ENCODE data around the gene RASSF3. TPM values are rescaled to one million over a fixed set of nuclear protein-coding genes. Genes with fewer than 3 reads are reported as not detected.

Gene RASSF3
- total and polyA plus RNA-seq, 4 donors, result 9.4 to 18.7 (median 10.9) TPM

DNA sequence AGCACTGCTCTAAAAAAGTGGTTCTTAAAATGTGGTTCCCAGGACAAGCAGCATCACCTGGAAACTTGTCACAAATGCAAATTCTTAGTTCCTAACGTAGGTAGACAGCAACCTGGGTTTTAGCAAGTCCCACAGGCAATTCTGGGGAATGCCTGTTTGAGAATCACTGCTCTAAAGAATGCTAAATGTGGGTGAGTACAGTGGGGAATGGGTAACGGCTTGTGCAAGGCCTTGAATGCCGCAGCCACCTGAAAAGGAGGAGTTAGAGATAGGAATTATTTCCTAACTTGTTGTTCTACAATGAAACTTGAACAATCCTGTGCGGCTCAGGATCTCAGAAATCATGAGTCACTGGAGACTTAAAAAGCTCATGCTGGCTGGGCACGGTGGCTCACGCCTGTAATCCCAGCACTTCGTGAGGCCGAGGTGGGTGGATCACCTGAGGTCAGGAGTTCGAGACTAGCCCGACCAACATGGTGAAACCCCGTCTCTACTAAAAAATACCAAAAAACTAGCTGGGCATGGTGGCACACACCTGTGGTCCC, 114.0 kb downstream of the RASSF3 start:
- no peaks in the 10 kb centered on the region for H3K27me3 ChIP-seq (ENCODE audit: control insufficient read depth, insufficient read depth, low read length)
- H3K27ac ChIP-seq (ENCODE audit: low read depth, low read length), result no peak overlapping the region
- peaks cover 18% of the 10 kb centered on the region for H3K36me3 ChIP-seq (ENCODE audit: control insufficient read depth, insufficient read depth, low read length)
- no peaks in the 10 kb centered on the region for H3K9me3 ChIP-seq (ENCODE audit: control insufficient read depth, insufficient read depth, low read length)
- no peak for DNase-seq (ENCODE audit: low read depth in 4 of 6, low spot score in 6 of 6)
- no peak overlapping the region for H3K4me3 ChIP-seq (ENCODE audit: low read depth, low read length)
- no peaks in the 10 kb centered on the region for H3K4me1 ChIP-seq (ENCODE audit: control insufficient read depth, insufficient read depth, low read length)
- 95% methylated on average over 8 of the region's 11 CpGs for WGBS (ENCODE audit: insufficient coverage)

GRCh38 chr12:64729909-64730587, 119.8 kb downstream of the RASSF3 start:
- Histone ChIP-seq H3K27me3 (ENCODE audit: control insufficient read depth, insufficient read depth, low read length) (no peaks in the 10 kb centered on the region), H3K36me3 (ENCODE audit: control insufficient read depth, insufficient read depth, low read length) (peaks cover 19% of the 10 kb centered on the region), H3K4me1 (ENCODE audit: control insufficient read depth, insufficient read depth, low read length) (no peaks in the 10 kb centered on the region), H3K9me3 (ENCODE audit: control insufficient read depth, insufficient read depth, low read length) (no peaks in the 10 kb centered on the region), H3K27ac (ENCODE audit: low read depth, low read length) (no peak overlapping the region), H3K4me3 (ENCODE audit: low read depth, low read length) (no peak overlapping the region)
- no peak for DNase-seq (ENCODE audit: low read depth in 4 of 6, low spot score in 6 of 6)
- no CpG with 5 or more reads among the region's 2 CpGs for WGBS (ENCODE audit: insufficient coverage)

DNA sequence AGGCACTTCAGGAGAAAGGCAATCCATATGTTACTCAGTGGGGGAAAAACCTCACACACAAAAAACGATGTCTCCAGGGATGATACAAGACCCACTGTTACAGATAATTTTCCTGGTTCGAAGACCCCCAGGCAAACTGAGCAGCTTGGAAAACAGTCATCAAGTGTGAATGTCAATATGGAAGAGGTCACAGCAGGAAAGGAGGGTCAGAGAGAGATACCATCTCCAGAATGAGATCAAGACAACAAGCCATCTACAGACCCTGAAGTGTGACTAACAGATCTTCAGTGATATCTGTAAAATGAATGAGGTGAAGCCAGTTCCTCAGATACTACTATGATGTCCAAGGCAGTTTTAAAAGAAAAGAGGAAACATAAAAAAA, 120.3 kb downstream of the RASSF3 start:
- Histone ChIP-seq H3K4me1 (ENCODE audit: control insufficient read depth, insufficient read depth, low read length) (no peaks in the 10 kb centered on the region), H3K36me3 (ENCODE audit: control insufficient read depth, insufficient read depth, low read length) (peaks cover 20% of the 10 kb centered on the region), H3K27ac (ENCODE audit: low read depth, low read length) (no peak overlapping the region), H3K4me3 (ENCODE audit: low read depth, low read length) (no peak overlapping the region), H3K27me3 (ENCODE audit: control insufficient read depth, insufficient read depth, low read length) (no peaks in the 10 kb centered on the region), H3K9me3 (ENCODE audit: control insufficient read depth, insufficient read depth, low read length) (no peaks in the 10 kb centered on the region)
- DNase-seq (ENCODE audit: low read depth in 4 of 6, low spot score in 6 of 6), result peak in 1 of 6 donors; percentile 11
- WGBS (ENCODE audit: insufficient coverage), result 100% methylated on average over 1 of the region's 2 CpGs

DNA sequence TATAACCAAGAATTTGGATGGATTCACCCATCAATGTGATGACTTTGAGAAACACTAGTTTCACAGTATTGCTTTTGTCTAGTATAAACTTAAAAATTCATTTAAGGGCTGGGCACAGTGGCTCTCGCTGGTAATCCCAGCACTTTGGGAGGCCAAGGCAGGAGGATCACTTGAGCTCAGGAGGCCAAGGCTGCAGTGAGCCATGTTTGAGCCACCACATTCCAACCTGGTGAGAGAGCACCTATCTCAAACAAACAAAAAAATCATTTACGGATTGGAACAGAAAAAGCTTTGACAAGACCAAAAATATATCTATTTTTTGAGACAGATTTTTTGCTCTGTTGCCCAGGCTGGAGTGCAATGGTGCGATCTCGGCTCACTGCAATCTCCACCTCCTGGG, 121.4 kb downstream of the RASSF3 start:
- no peaks in the 10 kb centered on the region for H3K27me3 ChIP-seq (ENCODE audit: control insufficient read depth, insufficient read depth, low read length)
- no peak overlapping the region for H3K4me3 ChIP-seq (ENCODE audit: low read depth, low read length)
- H3K36me3 ChIP-seq (ENCODE audit: control insufficient read depth, insufficient read depth, low read length), result peaks cover 27% of the 10 kb centered on the region
- no peak overlapping the region for H3K27ac ChIP-seq (ENCODE audit: low read depth, low read length)
- no peaks in the 10 kb centered on the region for H3K9me3 ChIP-seq (ENCODE audit: control insufficient read depth, insufficient read depth, low read length)
- WGBS (ENCODE audit: insufficient coverage), result 100% methylated on average over 4 of the region's 4 CpGs
- DNase-seq (ENCODE audit: low read depth in 4 of 6, low spot score in 6 of 6), result no peak
- H3K4me1 ChIP-seq (ENCODE audit: control insufficient read depth, insufficient read depth, low read length), result no peaks in the 10 kb centered on the region

DNA sequence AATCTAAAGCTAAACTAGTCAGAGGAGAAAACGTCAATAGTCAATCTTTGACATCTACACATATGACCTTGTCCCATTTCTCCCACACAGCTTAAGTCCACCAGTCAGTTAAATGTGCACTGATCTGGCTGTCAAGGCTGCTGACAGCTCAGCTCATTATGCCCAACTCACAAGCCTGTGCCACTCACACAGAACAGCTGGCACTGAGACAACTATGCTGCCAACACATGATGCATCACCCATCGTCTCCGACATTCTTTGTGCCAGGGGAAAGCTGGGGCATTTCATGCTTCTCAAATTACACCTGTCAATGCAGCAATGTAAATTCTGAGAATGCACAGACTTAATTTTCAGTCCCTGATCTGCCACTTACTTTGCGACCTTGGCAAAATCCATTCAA, 123.6 kb downstream of the RASSF3 start:
- 53% methylated on average over 3 of the region's 4 CpGs for WGBS (ENCODE audit: insufficient coverage)
- H3K36me3 ChIP-seq (ENCODE audit: control insufficient read depth, insufficient read depth, low read length), result peaks cover 37% of the 10 kb centered on the region
- DNase-seq (ENCODE audit: low read depth in 4 of 6, low spot score in 6 of 6), result peak in 2 of 6 donors; percentile 36 to 80
- H3K27ac ChIP-seq (ENCODE audit: low read depth, low read length), result no peak overlapping the region
- no peaks in the 10 kb centered on the region for H3K9me3 ChIP-seq (ENCODE audit: control insufficient read depth, insufficient read depth, low read length)
- no peaks in the 10 kb centered on the region for H3K4me1 ChIP-seq (ENCODE audit: control insufficient read depth, insufficient read depth, low read length)
- no peaks in the 10 kb centered on the region for H3K27me3 ChIP-seq (ENCODE audit: control insufficient read depth, insufficient read depth, low read length)
- no peak overlapping the region for H3K4me3 ChIP-seq (ENCODE audit: low read depth, low read length)

DNA sequence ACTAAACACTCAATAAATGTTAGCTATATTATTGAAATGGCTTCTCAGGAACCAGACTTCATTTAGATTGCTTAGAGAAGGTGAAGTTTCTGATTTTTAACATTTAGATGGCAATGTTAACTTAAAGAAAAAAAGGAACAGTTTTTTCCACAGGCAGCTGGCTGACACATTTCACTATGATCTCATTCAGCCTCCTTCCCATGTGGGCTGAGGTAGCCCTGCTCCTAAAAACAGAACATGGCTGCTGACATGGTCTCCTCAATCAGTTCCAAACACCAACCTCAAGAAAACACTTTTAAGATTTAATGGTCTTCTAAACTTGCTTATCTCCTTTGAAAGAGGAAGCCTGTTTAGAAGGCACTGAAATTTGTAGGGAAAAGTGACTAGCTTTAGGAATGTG, 125.1 kb downstream of the RASSF3 start:
- H3K27ac ChIP-seq (ENCODE audit: low read depth, low read length), result no peak overlapping the region
- peaks cover 43% of the 10 kb centered on the region for H3K36me3 ChIP-seq (ENCODE audit: control insufficient read depth, insufficient read depth, low read length)
- no peaks in the 10 kb centered on the region for H3K4me1 ChIP-seq (ENCODE audit: control insufficient read depth, insufficient read depth, low read length)
- no peak for DNase-seq (ENCODE audit: low read depth in 4 of 6, low spot score in 6 of 6)
- no peak overlapping the region for H3K4me3 ChIP-seq (ENCODE audit: low read depth, low read length)
- no peaks in the 10 kb centered on the region for H3K27me3 ChIP-seq (ENCODE audit: control insufficient read depth, insufficient read depth, low read length)
- H3K9me3 ChIP-seq (ENCODE audit: control insufficient read depth, insufficient read depth, low read length), result no peaks in the 10 kb centered on the region

- DNase-seq (ENCODE audit: low read depth in 4 of 6, low spot score in 6 of 6), result no peak
Observed at GRCh38 chr12:64736771-64737170, 126.5 kb downstream of the RASSF3 start.

DNA sequence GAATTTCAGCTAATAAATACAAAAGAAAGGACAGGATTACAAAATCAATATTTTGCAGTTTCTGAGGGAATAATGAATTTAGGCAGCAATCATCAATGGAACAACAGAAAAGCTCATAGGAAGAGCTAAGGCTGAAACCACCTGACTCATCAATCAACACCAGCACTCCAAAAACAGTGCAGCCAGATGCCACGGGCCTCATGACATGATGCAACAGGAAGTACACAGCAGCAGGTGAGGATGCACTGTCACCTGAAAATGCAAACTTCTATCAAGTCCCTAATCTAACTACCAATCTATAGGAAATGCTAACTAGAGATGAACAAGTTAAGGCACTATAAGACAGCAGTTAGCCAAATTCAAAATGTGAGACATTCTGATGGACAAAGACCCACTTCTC, 127.2 kb downstream of the RASSF3 start:
- no peak for DNase-seq (ENCODE audit: low read depth in 4 of 6, low spot score in 6 of 6)
- no peaks in the 10 kb centered on the region for H3K4me1 ChIP-seq (ENCODE audit: control insufficient read depth, insufficient read depth, low read length)
- 80% methylated on average over 1 of the region's 1 CpG for WGBS (ENCODE audit: insufficient coverage)
- no peaks in the 10 kb centered on the region for H3K9me3 ChIP-seq (ENCODE audit: control insufficient read depth, insufficient read depth, low read length)
- H3K27ac ChIP-seq (ENCODE audit: low read depth, low read length), result no peak overlapping the region
- peaks cover 53% of the 10 kb centered on the region for H3K36me3 ChIP-seq (ENCODE audit: control insufficient read depth, insufficient read depth, low read length)
- H3K4me3 ChIP-seq (ENCODE audit: low read depth, low read length), result no peak overlapping the region
- H3K27me3 ChIP-seq (ENCODE audit: control insufficient read depth, insufficient read depth, low read length), result no peaks in the 10 kb centered on the region

More at GRCh38 chr12:64736771-64737170, 126.5 kb downstream of the RASSF3 start:
- 89% methylated on average over 1 of the region's 1 CpG for WGBS (ENCODE audit: insufficient coverage)
- no peaks in the 10 kb centered on the region for H3K27me3 ChIP-seq (ENCODE audit: control insufficient read depth, insufficient read depth, low read length)
- H3K9me3 ChIP-seq (ENCODE audit: control insufficient read depth, insufficient read depth, low read length), result no peaks in the 10 kb centered on the region
- peaks cover 49% of the 10 kb centered on the region for H3K36me3 ChIP-seq (ENCODE audit: control insufficient read depth, insufficient read depth, low read length)
- no peak overlapping the region for H3K27ac ChIP-seq (ENCODE audit: low read depth, low read length)
- H3K4me1 ChIP-seq (ENCODE audit: control insufficient read depth, insufficient read depth, low read length), result no peaks in the 10 kb centered on the region
- H3K4me3 ChIP-seq (ENCODE audit: low read depth, low read length), result no peak overlapping the region

DNA sequence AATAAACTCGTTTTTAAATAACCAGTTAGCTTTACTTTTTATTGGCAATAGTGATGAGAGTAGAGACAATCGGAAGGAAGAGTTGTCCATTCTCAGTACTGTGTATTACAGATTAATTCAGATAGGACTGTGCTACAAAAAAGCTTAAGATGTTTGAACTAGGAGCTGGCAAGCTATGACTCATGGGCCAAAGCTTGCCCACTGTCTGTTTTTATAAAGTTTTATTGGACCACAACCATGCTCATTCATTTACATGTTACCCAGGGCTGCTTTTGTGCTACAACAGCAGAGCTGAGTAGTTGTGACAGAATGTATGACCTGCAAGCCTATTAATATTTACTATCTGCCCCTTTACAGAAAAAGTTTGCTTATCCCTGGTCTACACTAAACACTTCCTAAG, 129.5 kb downstream of the RASSF3 start:
- Histone ChIP-seq H3K4me3 (ENCODE audit: low read depth, low read length) (no peak overlapping the region), H3K36me3 (ENCODE audit: control insufficient read depth, insufficient read depth, low read length) (peaks cover 59% of the 10 kb centered on the region), H3K27me3 (ENCODE audit: control insufficient read depth, insufficient read depth, low read length) (no peaks in the 10 kb centered on the region), H3K9me3 (ENCODE audit: control insufficient read depth, insufficient read depth, low read length) (no peaks in the 10 kb centered on the region), H3K4me1 (ENCODE audit: control insufficient read depth, insufficient read depth, low read length) (no peaks in the 10 kb centered on the region), H3K27ac (ENCODE audit: low read depth, low read length) (no peak overlapping the region)
- no peak for DNase-seq (ENCODE audit: low read depth in 4 of 6, low spot score in 6 of 6)
- 100% methylated on average over 1 of the region's 2 CpGs for WGBS (ENCODE audit: insufficient coverage)

DNA sequence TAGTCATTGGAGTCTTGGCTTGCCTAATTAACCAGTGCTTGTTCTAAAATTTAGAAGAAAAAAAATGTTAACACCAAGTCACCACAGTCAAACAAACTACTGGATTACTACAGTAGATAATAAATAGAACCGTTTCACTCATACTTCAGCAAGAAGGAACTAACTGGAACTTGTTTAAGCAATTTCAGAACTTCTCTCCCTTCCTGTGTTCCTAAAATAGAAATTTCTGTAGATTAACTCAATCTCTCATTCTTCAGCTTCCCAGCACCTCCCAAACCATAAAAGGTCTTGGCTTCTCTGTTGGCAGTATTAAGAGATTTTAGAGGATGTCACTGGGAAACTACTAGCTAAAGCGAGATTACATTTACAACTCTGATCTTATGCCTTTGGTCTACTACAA, 130.4 kb downstream of the RASSF3 start:
- WGBS (ENCODE audit: insufficient coverage), result no CpG with 5 or more reads among the region's 2 CpGs
- Histone ChIP-seq H3K9me3 (ENCODE audit: control insufficient read depth, insufficient read depth, low read length) (no peaks in the 10 kb centered on the region), H3K27me3 (ENCODE audit: control insufficient read depth, insufficient read depth, low read length) (no peaks in the 10 kb centered on the region), H3K4me1 (ENCODE audit: control insufficient read depth, insufficient read depth, low read length) (no peaks in the 10 kb centered on the region), H3K4me3 (ENCODE audit: low read depth, low read length) (no peak overlapping the region), H3K27ac (ENCODE audit: low read depth, low read length) (no peak overlapping the region), H3K36me3 (ENCODE audit: control insufficient read depth, insufficient read depth, low read length) (peaks cover 59% of the 10 kb centered on the region)
- DNase-seq (ENCODE audit: low read depth in 4 of 6, low spot score in 6 of 6), result no peak
